ENCODE measurements around the gene CBX3. TPM values are rescaled to one million over a fixed set of nuclear protein-coding genes. Genes with fewer than 3 reads are reported as not detected.
"Not testable (repeated sequence)": the region's sequence is repeated elsewhere in the genome, so short reads cannot be mapped to it uniquely, and the experiment has no call there.

Gene CBX3
- 100 to 1,000 TPM; 212 to 271 TPM for total RNA-seq

- Mint-ChIP-seq H3K9me3 (no peaks in the 10 kb centered on the region), H3K27ac (peak within 1 kb of the TSS; percentile 99 to 100), H3K36me3 (peaks cover 83 to 87% of the 10 kb centered on the region in 2 donors)
- DNase-seq (ENCODE audit: low spot score in 2 of 2): peak; percentile 88 to 94
- ATAC-seq: peak; percentile 60 to 68
Observed at GRCh38 chr7:26201247-26202018, at the start of gene CBX3. CBX3 (plus strand) TSS chr7:26201745; CDS start chr7:26202999, 1,254 bp downstream.

GRCh38 chr7:26151953-26152781, 49.4 kb upstream of the CBX3 start, which contains the start of gene NFE2L3:
NFE2L3 (plus strand) TSS chr7:26152198; CDS start chr7:26152499, 301 bp downstream.
- H3K36me3 Mint-ChIP-seq: peaks cover 0 to 12% of the 10 kb centered on the region in 2 donors
- ATAC-seq (peak; percentile 61 to 77), DNase-seq (ENCODE audit: low spot score in 2 of 2) (peak; percentile 84 to 89)
- H3K9me3 Mint-ChIP-seq: no peaks in the 10 kb centered on the region
- peak within 1 kb of the TSS; percentile 93 to 96 for H3K27ac Mint-ChIP-seq

- H3K27ac Mint-ChIP-seq: peak overlapping the region; percentile 91 to 93
- ATAC-seq: peak in 1 of 2 donors; percentile 33
- H3K36me3 Mint-ChIP-seq: peaks cover 4 to 12% of the 10 kb centered on the region in 2 donors
- not testable (repeated sequence) for H3K9me3 Mint-ChIP-seq
- DNase-seq (ENCODE audit: low spot score in 2 of 2): peak; percentile 43 to 67
Observed at GRCh38 chr7:26152782-26153240, 48.7 kb upstream of the CBX3 start.

- H3K9me3 Mint-ChIP-seq: peaks cover 0 to 4% of the 10 kb centered on the region in 2 donors
- ATAC-seq: peak; percentile 34 to 42
- H3K27ac Mint-ChIP-seq: peak overlapping the region; percentile 91 to 93
- H3K36me3 Mint-ChIP-seq: peaks cover 9 to 14% of the 10 kb centered on the region in 2 donors
- peak in 1 of 2 donors; percentile 30 for DNase-seq (ENCODE audit: low spot score in 2 of 2)
Observed at GRCh38 chr7:26153241-26153822, 48.2 kb upstream of the CBX3 start.

GRCh38 chr7:26153823-26154783, 47.4 kb upstream of the CBX3 start:
- peak in 1 of 2 donors; percentile 69 for DNase-seq (ENCODE audit: low spot score in 2 of 2)
- peaks cover 0 to 8% of the 10 kb centered on the region in 2 donors for H3K9me3 Mint-ChIP-seq
- H3K27ac Mint-ChIP-seq: peak overlapping the region; percentile 91 to 93
- peak in 1 of 2 donors; percentile 32 for ATAC-seq
- H3K36me3 Mint-ChIP-seq: peaks cover 16 to 17% of the 10 kb centered on the region in 2 donors

- Mint-ChIP-seq H3K36me3 (peaks cover 16 to 32% of the 10 kb centered on the region in 2 donors), H3K9me3 (peaks cover 0 to 11% of the 10 kb centered on the region in 2 donors), H3K27ac (peak overlapping the region; percentile 72 to 93)
- DNase-seq (ENCODE audit: low spot score in 2 of 2) (no peak), ATAC-seq (no peak)
Observed at GRCh38 chr7:26155531-26156375, 45.8 kb upstream of the CBX3 start.

GRCh38 chr7:26156451-26157420, 44.8 kb upstream of the CBX3 start:
- peak overlapping the region; percentile 93 to 94 for H3K27ac Mint-ChIP-seq
- DNase-seq (ENCODE audit: low spot score in 2 of 2) (peak; percentile 22 to 68), ATAC-seq (peak; percentile 50 to 64)
- H3K36me3 Mint-ChIP-seq: peaks cover 12 to 39% of the 10 kb centered on the region in 2 donors
- H3K9me3 Mint-ChIP-seq: peaks cover 0 to 11% of the 10 kb centered on the region in 2 donors

- no peak for ATAC-seq
- DNase-seq (ENCODE audit: low spot score in 2 of 2): no peak
- Mint-ChIP-seq H3K9me3 (peaks cover 0 to 11% of the 10 kb centered on the region in 2 donors), H3K27ac (peak overlapping the region; percentile 87 to 94), H3K36me3 (peaks cover 12 to 39% of the 10 kb centered on the region in 2 donors)
Observed at GRCh38 chr7:26157520-26158105, 43.9 kb upstream of the CBX3 start.

- Mint-ChIP-seq H3K27ac (peak overlapping the region; percentile 56 to 87), H3K36me3 (peaks cover 4 to 53% of the 10 kb centered on the region in 2 donors)
- ATAC-seq: no peak
Observed at GRCh38 chr7:26159243-26159642, 42.3 kb upstream of the CBX3 start.

GRCh38 chr7:26160896-26161295, 40.6 kb upstream of the CBX3 start:
- DNase-seq (ENCODE audit: low spot score in 2 of 2) (no peak), ATAC-seq (no peak)
- H3K27ac Mint-ChIP-seq: no peak overlapping the region
- H3K9me3 Mint-ChIP-seq: peaks cover 0 to 11% of the 10 kb centered on the region in 2 donors
- H3K36me3 Mint-ChIP-seq: peaks cover 4 to 57% of the 10 kb centered on the region in 2 donors

More at GRCh38 chr7:26159243-26159642, 42.3 kb upstream of the CBX3 start:
- DNase-seq (ENCODE audit: low spot score in 2 of 2): no peak
- peaks cover 0 to 11% of the 10 kb centered on the region in 2 donors for H3K9me3 Mint-ChIP-seq

- Mint-ChIP-seq H3K36me3 (peaks cover 4 to 57% of the 10 kb centered on the region in 2 donors), H3K27ac (no peak overlapping the region), H3K9me3 (peaks cover 0 to 11% of the 10 kb centered on the region in 2 donors)
- no peak for ATAC-seq
- DNase-seq (ENCODE audit: low spot score in 2 of 2): no peak
Observed at GRCh38 chr7:26162431-26162830, 39.1 kb upstream of the CBX3 start.

GRCh38 chr7:26163804-26164203, 37.7 kb upstream of the CBX3 start:
- peaks cover 0 to 43% of the 10 kb centered on the region in 2 donors for H3K36me3 Mint-ChIP-seq
- not testable (repeated sequence) for H3K27ac Mint-ChIP-seq; DNase-seq (ENCODE audit: low spot score in 2 of 2); H3K9me3 Mint-ChIP-seq; ATAC-seq

- ATAC-seq (peak in 1 of 2 donors; percentile 28), DNase-seq (ENCODE audit: low spot score in 2 of 2) (no peak)
- Mint-ChIP-seq H3K36me3 (peaks cover 0 to 34% of the 10 kb centered on the region in 2 donors), H3K9me3 (no peaks in the 10 kb centered on the region), H3K27ac (peak overlapping the region; percentile 76 to 90)
Observed at GRCh38 chr7:26165950-26166683, 35.4 kb upstream of the CBX3 start.
